SK-N-SH (cell line): ENCODE data around the gene KCTD19.
"Not testable (repeated sequence)": the region's sequence is repeated elsewhere in the genome, so short reads cannot be mapped to it uniquely, and the experiment has no call there.

Experiments
- CTCF ChIP-seq: fragments of 200-600 bp; sonication (generic); IDR thresholded peaks from 2 replicates; pipeline ENCODE4 v1.6.1; 2017; ENCODE audit warnings: antibody characterized with exemption, mild to moderate bottlenecking, moderate library complexity
- GABPA ChIP-seq: IDR thresholded peaks from 2 replicates; pipeline ENCODE4 v1.4.0; 2012; ENCODE audit warnings: low read depth, mild to moderate bottlenecking
- TEAD4 ChIP-seq: IDR thresholded peaks from 2 replicates; pipeline ENCODE4 v1.4.0; 2012; ENCODE audit warnings: mild to moderate bottlenecking, borderline replicate concordance; ENCODE audit not compliant: insufficient read depth

GRCh38 chr16:67352463-67352862 is 25.9 kb upstream of the KCTD19 start:
- not testable (repeated sequence) for TF ChIP-seq TEAD4, GABPA, CTCF
